ENCODE data around the gene PKN1.

- TF ChIP-seq CTCF (IDR thresholded peaks at IDR 0.05) (no peak), POLR2A (IDR thresholded peaks at IDR 0.05) (no peak)
Observed at GRCh38 chr19:14478113-14478545, 45.0 kb downstream of the PKN1 start.

All from right lobe of liver (tissue), 4 donors.